ENCODE data around the gene EMC8.
"Not testable (repeated sequence)": the region's sequence is repeated elsewhere in the genome, so short reads cannot be mapped to it uniquely, and the experiment has no call there.

EMC8 gene

GRCh38 chr16:85799497-85800320, at the start of gene EMC8, which contains the start of gene COX4I1:
Gene EMC8 (minus strand): TSS chr16:85799544. CDS start chr16:85799295, 249 bp downstream.
Gene COX4I1 (plus strand): TSS chr16:85799695. CDS start chr16:85801206, 1,511 bp downstream.
- peak; percentile 81 for DNase-seq (ENCODE audit: low spot score)

- no peak for DNase-seq (ENCODE audit: low spot score)
These were observed 49.6 kb upstream of the EMC8 start for GRCh38 chr16:85848986-85849385.

DNA sequence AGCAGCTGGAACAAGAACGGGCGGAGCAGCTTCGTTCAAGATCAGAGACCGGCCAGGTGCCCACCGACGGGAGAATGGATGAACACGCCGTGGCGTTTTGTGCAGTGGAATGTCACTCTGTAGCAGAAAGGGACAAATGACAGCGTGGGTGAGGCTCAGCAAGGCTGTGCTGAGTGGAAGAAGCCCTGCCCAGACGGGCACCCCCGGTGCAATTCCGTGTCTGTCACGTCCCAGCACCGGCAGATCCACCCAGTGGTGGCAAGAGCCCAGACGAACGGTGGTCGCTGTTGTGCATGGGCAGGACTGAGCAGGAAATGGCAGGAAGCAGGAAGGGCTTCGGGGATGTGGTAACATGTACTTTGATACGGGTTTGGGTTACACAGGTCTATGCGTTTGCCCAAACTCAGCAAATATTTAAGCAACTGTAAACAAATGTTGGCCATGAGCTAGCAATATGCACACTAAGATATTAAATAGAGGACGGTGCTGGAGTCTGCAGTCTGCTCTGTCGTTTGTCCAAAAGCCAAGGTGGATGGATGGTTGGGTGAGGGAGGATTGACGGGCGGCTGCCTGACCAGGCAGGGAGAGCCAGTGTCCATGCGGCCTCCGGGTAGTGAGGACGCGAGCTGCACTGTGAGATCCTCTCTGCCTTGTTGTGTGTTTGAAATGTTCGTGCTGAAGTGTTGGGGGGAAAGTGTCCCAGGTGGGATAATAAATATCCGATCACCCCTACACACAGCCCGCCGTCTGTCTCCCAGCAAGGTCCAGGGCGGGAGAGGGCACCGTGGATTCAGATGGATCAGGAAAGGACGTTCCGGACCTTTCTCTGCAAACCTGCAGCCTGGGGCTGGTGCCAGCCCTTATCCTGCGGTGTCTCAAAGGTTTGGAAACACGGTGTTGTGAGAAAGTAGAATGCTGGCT, 48.6 kb upstream of the EMC8 start:
- DNase-seq (ENCODE audit: low spot score): no peak

- DNase-seq (ENCODE audit: low spot score): no peak
These were observed 47.7 kb upstream of the EMC8 start for GRCh38 chr16:85847036-85847435.

- no peak for DNase-seq (ENCODE audit: low spot score)
These were observed 47.1 kb upstream of the EMC8 start for GRCh38 chr16:85846461-85846860.

GRCh38 chr16:85845266-85845665, 45.9 kb upstream of the EMC8 start:
- DNase-seq (ENCODE audit: low spot score): no peak

DNA sequence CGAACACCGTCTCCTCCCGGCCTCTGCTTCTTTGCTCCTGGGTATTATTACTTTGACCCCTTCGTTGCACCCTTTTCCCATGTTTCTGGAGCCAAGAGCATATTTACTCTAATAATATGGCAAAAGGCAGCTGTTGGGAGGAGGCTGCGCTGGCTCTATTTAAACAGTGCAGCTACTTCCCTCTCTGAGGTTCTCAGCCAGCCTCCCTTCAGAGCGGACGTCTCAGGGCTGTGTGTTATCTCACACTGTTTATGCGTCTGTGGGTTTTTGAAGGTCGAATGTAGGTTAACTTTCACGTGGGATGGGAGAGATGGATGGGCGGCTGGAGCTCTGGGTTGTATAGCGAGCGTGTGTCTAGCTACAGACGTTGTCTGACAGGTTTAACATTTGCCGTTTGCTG, 45.4 kb upstream of the EMC8 start:
- no peak for DNase-seq (ENCODE audit: low spot score)

DNA sequence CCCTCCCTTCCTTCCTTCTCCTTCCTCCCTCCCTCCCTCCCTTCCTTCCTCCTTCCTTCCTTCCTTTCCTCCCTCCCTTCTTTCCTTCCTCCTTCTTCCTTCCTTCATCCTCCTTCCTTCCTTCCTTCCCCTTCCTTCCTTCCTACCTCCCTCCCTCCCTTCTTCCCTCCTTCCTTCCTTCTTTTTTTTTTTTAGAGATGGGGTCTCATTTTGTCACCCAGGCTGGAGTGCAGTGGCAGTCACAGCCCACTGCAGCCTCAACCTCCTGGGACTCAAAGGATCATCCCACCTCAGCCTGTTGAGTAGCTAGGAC, 44.8 kb upstream of the EMC8 start:
- no peak for DNase-seq (ENCODE audit: low spot score)

GRCh38 chr16:85843471-85844168, 44.3 kb upstream of the EMC8 start:
- DNase-seq (ENCODE audit: low spot score): no peak

DNA sequence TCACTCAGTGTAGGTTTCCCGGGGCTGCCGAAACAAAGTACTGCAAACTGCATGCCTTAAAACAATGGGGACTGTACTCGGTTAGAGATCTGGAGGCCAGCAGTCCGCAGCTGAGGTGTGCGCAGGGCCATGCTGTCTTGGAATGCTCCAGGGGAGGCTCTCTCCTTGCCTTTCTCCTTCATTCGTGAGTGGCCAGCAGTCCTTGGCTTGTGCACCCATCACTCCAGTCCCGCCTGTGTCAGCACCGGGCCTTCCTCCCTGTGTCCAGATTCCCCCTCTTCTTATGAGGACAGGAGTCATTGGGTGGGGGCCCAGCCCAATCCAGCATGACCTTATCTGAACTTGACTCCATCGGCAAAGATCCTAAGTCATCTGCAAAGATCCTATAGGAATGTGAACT, 43.5 kb upstream of the EMC8 start:
- DNase-seq (ENCODE audit: low spot score): no peak

GRCh38 chr16:85842435-85842834, 43.1 kb upstream of the EMC8 start:
- DNase-seq (ENCODE audit: low spot score): no peak

GRCh38 chr16:85840801-85841200, 41.5 kb upstream of the EMC8 start:
- no peak for DNase-seq (ENCODE audit: low spot score)

GRCh38 chr16:85840395-85840794, 41.1 kb upstream of the EMC8 start:
- no peak for DNase-seq (ENCODE audit: low spot score)

DNA sequence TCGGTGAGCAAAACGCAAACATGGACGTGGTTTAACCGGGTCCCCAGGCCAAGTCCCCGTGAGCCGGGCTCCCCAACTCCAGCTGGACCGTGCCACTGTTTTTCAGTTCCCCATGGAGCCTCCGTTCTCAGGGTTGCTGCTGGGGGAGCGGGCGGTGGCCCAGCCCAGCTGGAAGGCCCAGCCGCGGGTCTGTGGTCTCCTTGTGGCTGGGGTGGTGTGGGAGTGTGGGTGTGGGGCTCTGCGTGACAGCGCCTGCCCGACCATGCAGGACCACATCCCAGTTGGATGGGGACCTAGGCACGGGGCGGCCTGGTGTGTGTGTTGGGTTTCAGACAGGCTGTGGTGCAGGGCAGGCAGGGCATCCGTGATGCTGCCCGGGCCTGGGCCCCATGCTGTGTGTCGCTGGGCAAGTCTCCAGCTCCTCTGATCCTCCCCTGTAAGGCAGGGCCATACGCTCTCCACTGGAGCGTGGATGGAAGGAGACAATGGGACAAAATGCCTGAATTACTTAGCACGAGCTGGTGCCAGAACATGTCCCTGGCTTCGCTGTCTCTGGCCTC, 40.4 kb upstream of the EMC8 start:
- DNase-seq (ENCODE audit: low spot score): no peak

GRCh38 chr16:85838876-85839585, 39.7 kb upstream of the EMC8 start:
- no peak for DNase-seq (ENCODE audit: low spot score)

GRCh38 chr16:85838381-85838780, 39.0 kb upstream of the EMC8 start:
- DNase-seq (ENCODE audit: low spot score): no peak

DNA sequence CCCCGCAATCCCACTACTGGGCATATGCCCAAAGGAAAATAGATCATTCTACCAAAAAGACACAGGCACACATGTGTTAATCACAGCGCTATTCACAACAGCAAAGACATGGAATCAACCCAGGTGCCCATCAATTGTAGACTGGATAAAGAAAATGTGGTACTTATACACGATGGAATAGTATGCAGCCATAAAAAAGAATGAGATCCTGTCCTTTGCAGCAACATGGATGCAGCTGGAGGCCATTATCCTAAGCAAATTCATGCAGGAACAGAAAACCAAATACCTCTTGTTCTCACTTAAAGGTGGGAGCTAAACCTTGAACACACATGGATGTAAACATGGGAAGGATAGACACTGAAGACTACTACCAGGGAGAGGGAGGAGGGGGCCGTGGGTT, 38.3 kb upstream of the EMC8 start:
- DNase-seq (ENCODE audit: low spot score): not testable (repeated sequence)

- no peak for DNase-seq (ENCODE audit: low spot score)
These were observed 37.6 kb upstream of the EMC8 start for GRCh38 chr16:85836706-85837582.

DNA sequence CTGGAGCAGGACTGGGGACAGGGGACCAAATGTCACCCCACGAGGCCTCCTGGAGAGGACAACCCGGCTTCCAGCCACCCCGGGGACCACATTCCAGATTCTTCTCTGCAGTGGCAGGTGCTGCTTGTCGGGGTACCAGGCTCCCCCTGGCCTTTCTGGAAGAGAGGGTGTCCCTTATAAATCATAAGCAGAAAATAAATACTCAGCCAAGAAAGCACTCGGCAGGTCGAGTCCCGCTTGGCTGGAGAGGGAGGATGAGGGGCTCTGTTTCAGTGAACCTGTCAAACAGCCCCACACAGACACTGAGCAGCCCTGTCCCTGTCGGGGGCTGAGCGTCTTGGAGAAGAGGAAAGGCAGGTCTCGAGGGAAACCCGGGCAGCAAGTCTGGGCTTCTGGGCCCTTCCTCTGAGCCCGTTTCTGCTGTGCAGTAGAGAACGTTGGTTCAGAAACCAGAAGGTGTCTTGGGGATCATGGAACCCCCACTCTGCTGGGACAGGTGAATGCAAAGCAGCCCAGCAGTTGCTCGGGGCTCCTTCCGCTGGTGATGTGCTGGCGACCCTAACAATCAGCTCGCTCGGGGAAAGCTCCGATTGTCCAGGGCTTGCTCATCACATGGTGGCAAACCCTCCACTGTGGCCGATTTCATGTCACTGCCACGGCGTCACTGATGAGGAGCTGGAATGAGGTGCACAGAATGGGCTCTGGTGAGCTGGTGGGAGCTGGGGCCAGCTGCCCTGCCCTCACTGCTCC, 36.8 kb upstream of the EMC8 start:
- DNase-seq (ENCODE audit: low spot score): no peak

DNA sequence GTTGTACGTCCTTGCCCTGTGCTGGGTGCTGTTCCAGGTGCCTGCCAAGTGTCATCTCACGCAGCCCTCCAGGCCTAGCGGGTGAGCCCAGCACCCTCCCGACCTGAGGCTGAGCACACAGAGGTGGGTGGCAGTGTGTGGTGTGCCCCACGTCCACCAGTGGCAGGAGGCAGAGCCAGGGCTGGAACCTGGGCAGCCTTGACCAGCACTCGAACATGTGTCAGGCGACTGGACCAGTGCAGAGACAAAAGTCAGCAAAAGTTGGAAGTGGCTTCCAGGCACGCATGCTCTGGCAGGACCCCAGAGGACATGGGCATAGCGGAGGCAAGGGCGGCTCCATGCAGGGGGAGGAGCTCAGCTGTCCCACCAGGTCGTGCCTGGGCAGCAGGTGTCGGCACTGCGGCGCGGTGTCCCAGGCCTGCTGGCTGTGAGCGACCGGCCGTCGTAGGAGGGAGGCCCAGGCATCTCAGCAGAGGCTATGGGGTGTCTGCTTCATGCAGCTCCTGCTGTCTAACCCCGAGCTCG, 35.9 kb upstream of the EMC8 start:
- DNase-seq (ENCODE audit: low spot score): no peak

Measured in COLO829 (cell line).